Suprapubic skin (tissue), 4 donors: ENCODE results near the gene SYNDIG1.

Experiments used
- POLR2A ChIP-seq, 2 donors: fragments of 450-650 bp; IDR thresholded peaks; one replicate each; pipeline ENCODE4 v1.6.1; 2017; ENCODE audit warnings: antibody characterized with exemption in 2 of 2, mild to moderate bottlenecking in 2 of 2, moderate library complexity in 2 of 2
- POLR2AphosphoS5 ChIP-seq, 3 donors: sonication (generic); formaldehyde crosslinking; IDR thresholded peaks; one replicate each; pipeline ENCODE4 v1.6.1; 2017; ENCODE audit warnings: antibody characterized with exemption in 3 of 3
- TF ChIP-seq, protein P1 (sequence below), 2 donors: fragments of 200-600 bp in 1 of 2; fragments of 450-650 bp in 1 of 2; sonication (generic) in 1 of 2; IDR thresholded peaks; one replicate each; pipeline ENCODE4 v1.5.1; 2016 to 2019; ENCODE audit warnings: antibody characterized with exemption in 2 of 2, mild to moderate bottlenecking in 1 of 2, moderate library complexity in 1 of 2

- TF ChIP-seq, protein P1, sequence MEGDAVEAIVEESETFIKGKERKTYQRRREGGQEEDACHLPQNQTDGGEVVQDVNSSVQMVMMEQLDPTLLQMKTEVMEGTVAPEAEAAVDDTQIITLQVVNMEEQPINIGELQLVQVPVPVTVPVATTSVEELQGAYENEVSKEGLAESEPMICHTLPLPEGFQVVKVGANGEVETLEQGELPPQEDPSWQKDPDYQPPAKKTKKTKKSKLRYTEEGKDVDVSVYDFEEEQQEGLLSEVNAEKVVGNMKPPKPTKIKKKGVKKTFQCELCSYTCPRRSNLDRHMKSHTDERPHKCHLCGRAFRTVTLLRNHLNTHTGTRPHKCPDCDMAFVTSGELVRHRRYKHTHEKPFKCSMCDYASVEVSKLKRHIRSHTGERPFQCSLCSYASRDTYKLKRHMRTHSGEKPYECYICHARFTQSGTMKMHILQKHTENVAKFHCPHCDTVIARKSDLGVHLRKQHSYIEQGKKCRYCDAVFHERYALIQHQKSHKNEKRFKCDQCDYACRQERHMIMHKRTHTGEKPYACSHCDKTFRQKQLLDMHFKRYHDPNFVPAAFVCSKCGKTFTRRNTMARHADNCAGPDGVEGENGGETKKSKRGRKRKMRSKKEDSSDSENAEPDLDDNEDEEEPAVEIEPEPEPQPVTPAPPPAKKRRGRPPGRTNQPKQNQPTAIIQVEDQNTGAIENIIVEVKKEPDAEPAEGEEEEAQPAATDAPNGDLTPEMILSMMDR (IDR thresholded peaks at IDR 0.05) = no peak
- TF ChIP-seq POLR2A (IDR thresholded peaks at IDR 0.05) (no peak), POLR2AphosphoS5 (IDR thresholded peaks at IDR 0.05) (no peak)
These were observed 74.9 kb downstream of the SYNDIG1 start for GRCh38 chr20:24544371-24544770.
